HT-29 (cell line): ENCODE data around the gene SPECC1L. TPM values are rescaled to one million over a fixed set of nuclear protein-coding genes. Genes with fewer than 3 reads are reported as not detected.

Experiments used
- DNase-seq: peaks from one replicate; pipeline ENCODE4 v3.0.0-alpha.2; 2015; ENCODE audit warnings: low spot score
- total RNA-seq: library from RNA; depleted of rRNA; stranded (reverse); fragments of >200 nt; shearing (Covaris generic); gene quantifications from 2 replicates; pipeline ENCODE4 v1.2.3, GENCODE V29; 2014

The SPECC1L gene
- total RNA-seq, 1 experiment from 2014 or later: 9.5 TPM

DNA sequence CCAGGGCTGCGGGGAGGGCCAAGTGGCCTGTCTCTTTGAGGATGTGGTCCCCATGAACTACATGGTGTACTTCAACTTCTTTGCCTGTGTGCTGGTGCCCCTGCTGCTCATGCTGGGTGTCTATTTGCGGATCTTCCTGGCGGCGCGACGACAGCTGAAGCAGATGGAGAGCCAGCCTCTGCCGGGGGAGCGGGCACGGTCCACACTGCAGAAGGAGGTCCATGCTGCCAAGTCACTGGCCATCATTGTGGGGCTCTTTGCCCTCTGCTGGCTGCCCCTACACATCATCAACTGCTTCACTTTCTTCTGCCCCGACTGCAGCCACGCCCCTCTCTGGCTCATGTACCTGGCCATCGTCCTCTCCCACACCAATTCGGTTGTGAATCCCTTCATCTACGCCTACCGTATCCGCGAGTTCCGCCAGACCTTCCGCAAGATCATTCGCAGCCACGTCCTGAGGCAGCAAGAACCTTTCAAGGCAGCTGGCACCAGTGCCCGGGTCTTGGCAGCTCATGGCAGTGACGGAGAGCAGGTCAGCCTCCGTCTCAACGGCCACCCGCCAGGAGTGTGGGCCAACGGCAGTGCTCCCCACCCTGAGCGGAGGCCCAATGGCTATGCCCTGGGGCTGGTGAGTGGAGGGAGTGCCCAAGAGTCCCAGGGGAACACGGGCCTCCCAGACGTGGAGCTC lies 170.2 kb downstream of the SPECC1L start:
- no peak for DNase-seq

DNA sequence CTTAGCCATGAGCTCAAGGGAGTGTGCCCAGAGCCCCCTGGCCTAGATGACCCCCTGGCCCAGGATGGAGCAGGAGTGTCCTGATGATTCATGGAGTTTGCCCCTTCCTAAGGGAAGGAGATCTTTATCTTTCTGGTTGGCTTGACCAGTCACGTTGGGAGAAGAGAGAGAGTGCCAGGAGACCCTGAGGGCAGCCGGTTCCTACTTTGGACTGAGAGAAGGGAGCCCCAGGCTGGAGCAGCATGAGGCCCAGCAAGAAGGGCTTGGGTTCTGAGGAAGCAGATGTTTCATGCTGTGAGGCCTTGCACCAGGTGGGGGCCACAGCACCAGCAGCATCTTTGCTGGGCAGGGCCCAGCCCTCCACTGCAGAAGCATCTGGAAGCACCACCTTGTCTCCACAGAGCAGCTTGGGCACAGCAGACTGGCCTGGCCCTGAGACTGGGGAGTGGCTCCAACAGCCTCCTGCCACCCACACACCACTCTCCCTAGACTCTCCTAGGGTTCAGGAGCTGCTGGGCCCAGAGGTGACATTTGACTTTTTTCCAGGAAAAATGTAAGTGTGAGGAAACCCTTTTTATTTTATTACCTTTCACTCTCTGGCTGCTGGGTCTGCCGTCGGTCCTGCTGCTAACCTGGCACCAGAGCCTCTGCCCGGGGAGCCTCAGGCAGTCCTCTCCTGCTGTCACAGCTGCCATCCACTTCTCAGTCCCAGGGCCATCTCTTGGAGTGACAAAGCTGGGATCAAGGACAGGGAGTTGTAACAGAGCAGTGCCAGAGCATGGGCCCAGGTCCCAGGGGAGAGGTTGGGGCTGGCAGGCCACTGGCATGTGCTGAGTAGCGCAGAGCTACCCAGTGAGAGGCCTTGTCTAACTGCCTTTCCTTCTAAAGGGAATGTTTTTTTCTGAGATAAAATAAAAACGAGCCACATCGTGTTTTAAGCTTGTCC lies 171.0 kb downstream of the SPECC1L start:
- no peak for DNase-seq

DNA sequence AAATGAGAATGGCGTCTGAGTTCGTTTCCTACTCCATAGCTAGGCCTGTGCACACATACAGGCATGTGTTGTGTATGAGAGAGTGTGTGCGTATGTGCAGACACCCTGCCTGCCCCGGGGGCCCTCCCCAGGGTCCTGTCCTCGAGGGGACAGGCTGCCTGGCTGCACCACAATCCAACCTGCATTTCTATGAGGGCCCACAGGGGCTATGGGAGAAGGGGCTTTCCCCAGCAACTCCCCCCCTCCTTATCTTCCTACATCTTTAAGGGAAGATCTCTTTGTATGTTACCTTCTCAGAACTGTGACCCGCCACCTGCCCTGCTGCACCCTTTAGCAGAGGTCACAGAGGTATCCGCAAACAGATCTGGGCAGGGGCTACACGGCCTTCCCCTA lies 171.7 kb downstream of the SPECC1L start:
- DNase-seq: no peak

DNA sequence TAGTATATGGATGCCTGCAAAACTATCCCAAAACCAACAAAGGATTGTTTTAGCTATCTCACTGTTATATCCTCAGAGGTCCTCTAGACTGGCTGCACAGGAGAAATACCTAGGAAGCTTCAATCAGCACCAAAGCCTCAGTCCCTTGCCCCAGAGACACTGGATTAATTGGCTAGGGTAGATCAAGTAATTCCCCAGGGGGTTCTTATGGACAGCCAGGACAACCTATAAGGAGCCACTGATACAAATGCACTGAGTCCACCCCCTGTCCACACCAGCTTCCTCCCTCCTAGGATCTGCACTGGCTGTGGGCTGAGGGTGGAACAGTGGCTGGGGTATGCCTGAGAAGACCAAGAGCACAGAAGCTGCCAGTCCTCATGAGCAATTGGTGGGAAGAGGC lies 173.0 kb downstream of the SPECC1L start:
- no peak for DNase-seq

DNA sequence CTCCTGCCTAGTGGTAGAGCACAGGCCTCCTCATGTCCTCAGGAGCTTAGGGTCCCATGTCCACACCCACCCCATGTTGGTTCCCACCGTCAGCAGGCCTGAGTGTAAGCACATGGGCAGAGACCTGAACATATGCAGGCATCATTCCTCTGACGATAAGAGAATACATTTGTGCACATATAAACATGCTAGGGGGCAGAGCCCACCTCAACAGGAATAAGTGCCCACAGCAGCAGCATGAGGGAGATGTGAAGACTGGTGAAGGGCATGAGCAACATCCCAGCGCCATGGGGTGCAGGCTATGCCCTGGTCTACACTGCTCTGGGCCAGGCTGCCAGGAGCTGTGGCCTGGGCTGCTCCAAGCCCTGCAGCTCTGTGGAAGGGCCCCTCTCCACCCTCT lies 173.6 kb downstream of the SPECC1L start:
- DNase-seq: no peak

DNA sequence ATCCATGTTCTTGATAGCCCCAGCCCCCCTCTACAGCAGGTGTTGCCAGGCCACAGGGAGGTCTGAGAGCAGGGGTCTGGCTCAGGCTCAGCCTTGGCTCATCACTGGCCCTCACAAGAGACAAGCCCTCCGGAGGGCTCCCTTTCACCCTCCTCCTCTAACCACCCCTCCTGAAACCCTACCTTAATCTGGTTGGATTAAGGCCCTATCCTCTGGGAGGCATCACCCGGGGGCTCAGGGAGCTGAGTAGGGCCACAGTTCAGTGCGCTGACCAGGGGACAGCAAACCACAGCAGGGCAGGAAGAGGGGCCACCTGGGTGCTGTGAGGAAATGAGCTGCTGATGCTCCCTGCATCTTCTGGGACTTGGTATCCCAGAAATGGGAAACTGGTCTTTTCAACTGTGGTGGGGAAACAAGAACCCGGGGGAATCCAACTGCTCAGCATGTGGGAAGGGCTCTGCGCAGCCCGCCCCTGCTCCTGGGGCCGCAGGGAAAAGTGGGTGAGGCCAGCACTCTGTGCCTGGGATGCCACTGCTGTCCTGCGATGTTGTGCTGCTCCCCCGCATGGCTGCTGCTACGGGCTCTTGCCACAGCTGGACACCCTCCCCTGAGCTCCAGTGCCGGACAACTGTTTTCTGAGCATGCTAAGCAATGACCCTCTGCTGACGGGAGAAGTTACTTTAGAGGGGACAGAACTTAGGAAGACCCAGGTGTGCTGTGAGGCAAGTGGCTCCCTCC lies 174.3 kb downstream of the SPECC1L start:
- DNase-seq: no peak

DNA sequence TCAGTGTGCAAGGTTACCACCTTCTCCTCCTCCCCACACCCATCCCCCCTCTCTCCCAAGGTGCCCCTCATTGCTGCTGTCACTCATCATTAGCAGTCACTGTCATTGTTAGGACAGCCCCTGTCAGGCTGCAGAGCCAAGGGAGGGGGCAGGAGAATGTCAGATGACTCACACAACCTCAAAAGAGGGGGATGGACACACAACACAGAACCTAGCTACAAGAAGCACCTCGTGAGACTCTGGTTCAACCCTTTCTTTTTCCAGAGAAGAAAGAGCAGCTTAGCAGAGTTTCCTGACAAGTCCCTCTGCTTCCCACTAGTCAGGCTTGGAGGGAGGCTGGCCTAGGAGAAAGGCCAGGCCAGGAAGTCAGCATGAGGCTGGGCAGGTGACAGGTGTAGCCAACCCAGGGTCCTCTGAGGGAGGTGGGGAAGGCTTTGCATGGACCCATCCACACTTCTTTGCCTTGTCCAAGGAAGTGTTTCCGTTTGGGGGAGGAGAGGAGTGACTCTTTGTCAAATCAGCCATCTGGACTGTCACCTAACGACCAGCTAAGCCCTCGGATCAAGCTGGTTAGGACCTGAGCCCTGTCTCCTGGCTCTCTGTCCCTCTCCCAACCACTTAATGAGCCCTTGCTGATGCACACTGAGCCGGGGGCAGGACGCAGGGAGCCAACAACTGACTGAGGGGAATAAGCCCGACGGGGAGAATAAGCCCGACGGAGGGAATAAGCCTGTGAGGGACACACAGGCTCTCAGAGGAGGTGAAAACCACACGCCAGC lies 175.0 kb downstream of the SPECC1L start:
- DNase-seq: no peak

DNA sequence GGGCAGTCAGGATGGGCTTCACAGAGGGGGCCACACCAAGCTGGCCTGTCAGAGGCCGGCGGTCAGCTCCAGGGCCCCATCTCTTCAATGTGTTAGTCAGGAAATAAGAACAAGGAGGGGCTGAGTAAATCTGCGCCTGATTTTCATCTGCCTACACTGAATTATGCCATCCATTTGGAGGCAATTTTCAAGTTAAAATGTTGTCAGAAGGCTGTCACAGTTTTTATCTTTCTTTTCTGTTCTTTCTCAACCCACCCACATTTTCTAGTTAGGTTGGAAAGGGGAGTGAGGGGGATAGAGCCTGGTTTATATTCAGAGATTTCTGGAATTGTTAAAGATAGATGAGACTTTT lies 175.6 kb downstream of the SPECC1L start:
- no peak for DNase-seq

DNA sequence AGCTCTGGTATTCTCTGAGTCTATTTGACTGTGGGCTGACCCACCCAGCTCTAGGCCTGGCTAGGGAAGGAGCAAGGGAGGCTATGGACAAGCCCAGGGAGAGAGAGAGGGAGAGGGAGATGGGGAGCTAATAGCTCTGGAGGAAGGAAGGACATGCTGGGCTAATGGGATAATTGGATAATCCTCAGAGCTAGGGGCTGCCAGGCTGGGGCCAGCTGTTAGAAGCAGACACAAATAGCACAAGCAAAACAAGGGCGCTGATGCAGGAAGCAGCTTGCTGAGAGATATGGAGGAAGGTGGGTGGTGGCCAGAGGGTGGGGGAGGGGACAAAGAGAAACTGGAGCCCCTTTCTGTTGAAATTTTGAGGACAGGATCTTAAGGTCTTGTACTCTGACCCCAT lies 180.0 kb downstream of the SPECC1L start:
- DNase-seq: no peak

DNA sequence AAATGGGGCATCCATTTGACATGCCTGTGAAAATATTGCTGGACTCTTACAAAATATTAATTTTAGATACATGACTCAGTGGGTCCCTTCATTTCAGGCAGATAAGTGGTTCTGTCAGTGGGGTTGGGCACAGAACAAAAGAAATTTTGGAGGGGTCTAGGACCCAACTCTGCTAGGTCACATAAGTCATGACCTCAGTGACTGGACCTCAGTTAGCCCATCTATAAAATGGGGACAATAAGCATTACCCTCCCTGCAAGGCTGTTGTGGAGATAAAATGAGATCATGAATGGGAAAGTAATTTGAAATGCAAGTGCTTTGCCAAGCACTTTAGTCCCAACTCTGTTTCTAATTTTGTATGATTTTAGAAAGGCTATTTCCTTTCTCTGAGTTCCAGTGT lies 180.5 kb downstream of the SPECC1L start:
- no peak for DNase-seq

DNA sequence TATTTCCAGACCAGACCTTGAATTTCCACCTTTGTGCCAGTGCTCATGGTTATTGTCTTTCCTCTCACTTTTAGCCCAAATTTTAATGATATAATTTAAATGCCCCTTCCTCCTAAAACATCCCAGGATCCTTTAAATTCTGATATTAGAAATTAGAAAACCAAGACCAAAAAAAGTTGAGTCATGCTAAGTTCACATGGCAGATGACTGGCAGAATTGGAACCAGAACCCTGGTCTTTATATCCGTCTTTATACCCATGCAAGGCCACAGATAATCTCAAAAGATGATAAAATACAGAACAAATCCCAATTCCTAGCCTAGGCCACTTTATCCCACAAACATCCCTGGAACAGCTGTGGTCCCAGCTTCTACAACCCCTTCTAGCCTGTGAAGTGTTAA lies 183.2 kb downstream of the SPECC1L start:
- DNase-seq: no peak

DNA sequence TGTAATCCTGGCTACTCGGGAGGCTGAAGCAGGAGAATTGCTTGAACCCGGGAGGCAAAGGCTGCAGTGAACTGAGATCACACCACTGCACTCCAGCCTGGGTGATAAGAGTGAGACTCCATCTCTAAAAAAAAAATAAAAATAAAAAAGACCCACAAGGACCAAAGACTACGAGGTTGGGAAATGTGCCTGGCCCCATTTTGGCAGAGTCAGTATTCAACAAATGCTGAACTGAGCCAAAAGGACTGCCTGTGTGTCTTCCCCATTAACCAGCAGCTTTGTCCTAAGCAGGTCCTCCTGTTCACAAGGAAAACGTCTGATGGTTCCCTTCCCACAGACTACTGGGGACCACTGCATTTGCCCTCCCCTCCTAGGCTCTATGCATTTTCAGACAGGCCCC lies 184.4 kb downstream of the SPECC1L start:
- no peak for DNase-seq

DNA sequence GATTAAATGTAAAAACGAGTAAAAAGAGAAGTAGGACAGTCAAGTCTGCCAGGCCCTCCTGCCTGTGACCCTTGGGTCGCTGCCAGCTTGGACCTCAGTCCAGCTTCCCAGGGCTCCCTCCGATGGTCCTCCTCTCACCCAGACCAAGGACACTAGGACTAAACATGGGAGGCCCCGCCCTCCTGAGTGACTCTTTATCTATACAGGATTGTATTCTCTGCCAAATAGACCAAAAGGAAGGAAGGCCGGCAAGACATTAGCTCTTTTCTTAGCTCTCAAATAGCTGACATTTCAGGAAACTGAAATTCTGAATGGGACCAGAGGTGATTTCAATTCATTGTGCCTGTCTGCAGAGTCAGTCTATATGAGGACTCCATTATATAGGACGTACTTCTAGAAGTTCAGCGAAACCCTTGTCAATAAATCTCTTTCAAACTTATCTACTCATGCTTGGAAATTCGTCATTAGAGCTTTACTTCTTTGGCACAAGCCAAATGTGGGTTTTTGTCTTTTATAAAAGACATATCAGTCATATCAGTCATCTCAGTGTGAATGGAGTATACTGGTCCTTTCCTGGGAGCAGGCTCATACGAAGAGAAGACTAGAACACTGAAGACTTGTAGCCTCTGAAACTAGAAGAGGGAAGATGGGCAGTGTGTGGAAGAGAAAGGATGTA lies 185.3 kb downstream of the SPECC1L start:
- DNase-seq: no peak

DNA sequence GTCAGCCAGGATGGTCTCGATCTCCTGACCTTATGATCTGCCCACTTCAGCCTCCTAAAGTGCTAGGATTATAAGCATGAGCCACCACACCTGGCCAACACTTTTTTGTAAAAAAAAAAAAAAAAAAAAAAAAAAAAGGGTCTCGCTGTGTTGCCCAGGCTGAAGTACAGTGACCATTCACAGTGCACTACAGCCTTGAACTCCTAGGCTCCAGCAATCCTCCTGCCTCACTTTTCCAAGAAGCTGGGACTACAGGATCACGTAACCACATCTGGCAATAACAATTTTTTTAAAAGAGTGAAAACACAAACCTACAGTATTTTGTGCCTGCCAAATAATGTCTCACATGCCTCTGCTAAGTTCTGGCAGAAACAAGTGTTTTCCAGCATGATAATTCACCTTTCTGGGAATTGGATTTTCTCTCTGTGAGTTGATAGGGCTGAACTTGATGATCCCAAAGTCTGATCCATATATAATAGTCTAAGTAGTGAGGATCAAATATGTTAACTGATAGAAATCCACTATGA lies 187.3 kb downstream of the SPECC1L start:
- DNase-seq: no peak

DNA sequence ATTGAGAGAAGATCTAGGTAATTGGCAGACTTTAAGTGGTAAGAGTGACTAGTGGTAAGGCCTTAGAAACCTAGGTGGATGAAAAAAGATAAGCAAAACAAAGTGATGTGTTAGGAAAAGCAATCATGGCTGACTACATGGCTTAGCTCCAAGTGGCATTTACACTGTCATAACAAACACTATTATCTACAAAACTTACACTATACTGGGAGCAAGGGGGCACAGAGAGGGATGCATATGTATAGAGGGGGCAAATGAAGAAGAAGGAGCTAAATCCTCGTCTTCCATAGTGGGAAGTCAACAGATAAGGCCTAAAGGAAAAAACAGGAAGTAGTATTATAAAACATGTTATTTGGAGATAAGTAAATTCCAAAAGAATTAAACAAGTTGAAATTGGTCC lies 189.3 kb downstream of the SPECC1L start:
- no peak for DNase-seq

DNA sequence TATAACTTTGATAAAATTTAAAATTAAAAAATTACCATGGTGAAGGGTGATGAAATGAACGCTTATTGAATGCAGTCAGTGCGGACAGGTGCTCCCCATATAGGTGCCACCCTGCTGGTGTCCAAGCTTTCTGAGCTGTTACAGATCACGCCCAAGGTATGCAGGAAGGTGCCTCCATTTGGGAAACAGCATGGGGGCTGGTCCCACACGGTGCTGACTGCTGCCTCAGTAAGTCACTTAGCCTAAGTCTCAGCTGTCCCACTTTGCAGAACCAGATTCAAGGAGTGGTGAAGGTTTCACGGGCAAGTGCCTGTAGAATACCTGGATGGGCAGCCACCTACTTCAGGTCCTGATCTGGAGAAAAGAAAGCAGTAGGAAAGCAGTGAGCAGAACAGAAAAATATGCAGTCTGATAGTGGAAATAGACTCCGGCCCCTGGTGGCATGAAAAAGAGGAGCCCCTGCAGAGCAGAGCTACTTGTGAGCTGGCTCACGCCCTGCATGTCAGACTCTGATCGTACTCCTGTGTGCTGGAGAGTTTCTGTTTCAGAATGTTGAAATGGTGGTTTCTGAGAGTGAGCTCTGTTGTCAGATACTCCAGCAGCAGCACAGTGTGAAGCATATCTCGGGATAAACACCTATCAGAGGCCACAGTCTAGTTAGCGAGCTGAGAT lies 189.9 kb downstream of the SPECC1L start:
- DNase-seq: no peak

DNA sequence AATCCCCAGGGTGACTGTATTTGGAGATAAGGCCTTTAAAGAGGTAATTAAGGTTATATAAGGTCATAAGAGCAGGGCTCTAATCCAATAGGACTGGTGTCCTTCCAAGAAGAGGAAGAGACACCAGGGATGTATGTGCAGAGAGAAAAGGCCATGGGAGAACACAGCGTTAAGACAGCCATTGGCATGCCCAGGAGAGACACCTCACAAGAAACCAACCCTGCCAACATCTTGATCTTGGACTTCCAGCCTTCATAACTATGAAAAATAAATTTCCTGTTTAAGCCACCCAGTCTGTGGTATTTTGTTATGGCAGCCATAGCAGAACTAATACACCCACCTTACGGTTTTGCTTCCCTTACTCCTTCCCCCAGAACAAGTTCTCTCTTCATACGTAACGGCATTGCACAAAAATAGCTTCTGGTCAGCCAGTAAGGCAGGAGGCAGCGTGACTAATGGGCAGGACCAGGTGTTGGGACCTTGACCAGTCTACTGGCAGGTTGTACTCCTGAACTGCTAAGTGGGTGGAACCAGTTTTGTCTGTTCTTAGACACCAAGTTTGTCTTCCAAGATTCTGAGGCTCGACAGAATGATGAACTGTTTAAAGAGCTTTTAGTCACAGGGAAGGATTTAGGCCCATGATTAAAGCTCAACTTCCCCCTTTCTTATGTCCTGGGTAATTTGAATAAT lies 192.6 kb downstream of the SPECC1L start:
- no peak for DNase-seq

DNA sequence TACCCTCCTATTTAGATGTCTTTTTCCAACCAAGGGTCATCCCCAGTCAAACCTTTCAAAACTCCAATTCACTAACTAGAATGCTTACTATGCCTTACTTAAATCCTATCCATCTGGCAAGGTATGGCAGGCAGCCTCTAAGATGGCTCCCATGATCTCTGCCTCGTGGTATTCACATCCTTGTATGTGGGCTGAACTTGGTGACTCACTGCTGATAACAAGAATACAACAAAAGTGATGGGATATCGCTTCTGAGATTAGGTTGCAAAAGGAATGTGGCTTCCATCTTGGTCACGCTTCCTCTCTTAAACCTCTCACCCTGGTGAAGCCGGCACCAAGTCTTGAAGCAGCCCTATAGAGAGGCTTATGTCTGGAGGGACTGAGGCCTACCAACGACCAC lies 194.9 kb downstream of the SPECC1L start:
- no peak for DNase-seq

DNA sequence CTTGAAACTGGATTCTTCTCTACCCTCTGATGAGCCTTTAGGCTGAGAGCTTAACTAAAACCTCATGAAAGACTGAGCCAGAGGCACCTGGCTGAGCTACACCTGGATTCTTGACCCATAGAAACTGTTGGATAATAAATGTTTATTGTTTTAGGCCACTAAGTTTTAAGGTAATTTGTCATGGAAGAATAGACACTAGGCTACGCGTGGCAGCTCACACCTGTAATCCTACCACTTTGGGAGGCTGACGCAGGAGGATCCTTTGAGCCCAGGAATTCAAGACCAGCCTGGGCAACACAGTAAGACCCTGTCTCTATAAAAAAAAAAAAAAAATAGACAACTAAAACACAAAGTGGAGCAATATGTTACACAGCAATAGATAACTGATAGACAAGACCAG lies 195.3 kb downstream of the SPECC1L start:
- DNase-seq: no peak
